ENCODE data around the gene SLC16A3. TPM values are rescaled to one million over a fixed set of nuclear protein-coding genes. Genes with fewer than 3 reads are reported as not detected.
"Not testable (repeated sequence)": the region's sequence is repeated elsewhere in the genome, so short reads cannot be mapped to it uniquely, and the experiment has no call there.

SLC16A3 gene
- total RNA-seq, 1 donor from 2014 or later: 140 TPM

GRCh38 chr17:82204831-82205719 lies 23.8 kb upstream of the SLC16A3 start:
- peak; percentile 61 for DNase-seq (ENCODE audit: low spot score)

GRCh38 chr17:82205720-82206508 lies 22.9 kb upstream of the SLC16A3 start:
- DNase-seq (ENCODE audit: low spot score): peak; percentile 96

- DNase-seq (ENCODE audit: low spot score): not testable (repeated sequence)
These were observed 18.2 kb upstream of the SLC16A3 start for GRCh38 chr17:82210655-82211054.

- DNase-seq (ENCODE audit: low spot score): peak; percentile 77
These were observed 16.3 kb upstream of the SLC16A3 start, which contains the start of gene CCDC57 for GRCh38 chr17:82212331-82213250. Gene CCDC57 (minus strand): TSS chr17:82212842. CDS start chr17:82201944, 10,898 bp downstream.

- DNase-seq (ENCODE audit: low spot score): peak; percentile 69
These were observed 15.4 kb upstream of the SLC16A3 start for GRCh38 chr17:82213251-82214011.

GRCh38 chr17:82214012-82214628 lies 14.7 kb upstream of the SLC16A3 start:
- DNase-seq (ENCODE audit: low spot score): no peak

- no peak for DNase-seq (ENCODE audit: low spot score)
These were observed 13.5 kb upstream of the SLC16A3 start for GRCh38 chr17:82215095-82215971.

- DNase-seq (ENCODE audit: low spot score): no peak
These were observed 12.9 kb upstream of the SLC16A3 start for GRCh38 chr17:82215972-82216300.

- DNase-seq (ENCODE audit: low spot score): peak; percentile 71
These were observed 12.3 kb upstream of the SLC16A3 start for GRCh38 chr17:82216301-82217119.

GRCh38 chr17:82217120-82217529 lies 11.7 kb upstream of the SLC16A3 start:
- no peak for DNase-seq (ENCODE audit: low spot score)

GRCh38 chr17:82217530-82218204 lies 11.2 kb upstream of the SLC16A3 start:
- peak; percentile 52 for DNase-seq (ENCODE audit: low spot score)

GRCh38 chr17:82218349-82219075 lies 10.3 kb upstream of the SLC16A3 start:
- DNase-seq (ENCODE audit: low spot score): no peak

GRCh38 chr17:82219083-82219482 lies 9.8 kb upstream of the SLC16A3 start:
- no peak for DNase-seq (ENCODE audit: low spot score)

GRCh38 chr17:82219753-82220709 lies 8.8 kb upstream of the SLC16A3 start:
- DNase-seq (ENCODE audit: low spot score): no peak

GRCh38 chr17:82221341-82221902 lies 7.4 kb upstream of the SLC16A3 start:
- no peak for DNase-seq (ENCODE audit: low spot score)

GRCh38 chr17:82222816-82223215 lies 6.0 kb upstream of the SLC16A3 start:
- DNase-seq (ENCODE audit: low spot score): no peak
